NK-92 (cell line): ENCODE data around the gene TINAGL1.

Source experiments
- DNase-seq: peaks from one replicate; lab custom pipeline; 2025; ENCODE audit not compliant: unreplicated experiment; lab: John Stamatoyannopoulos, UW

Gene TINAGL1, protein sequence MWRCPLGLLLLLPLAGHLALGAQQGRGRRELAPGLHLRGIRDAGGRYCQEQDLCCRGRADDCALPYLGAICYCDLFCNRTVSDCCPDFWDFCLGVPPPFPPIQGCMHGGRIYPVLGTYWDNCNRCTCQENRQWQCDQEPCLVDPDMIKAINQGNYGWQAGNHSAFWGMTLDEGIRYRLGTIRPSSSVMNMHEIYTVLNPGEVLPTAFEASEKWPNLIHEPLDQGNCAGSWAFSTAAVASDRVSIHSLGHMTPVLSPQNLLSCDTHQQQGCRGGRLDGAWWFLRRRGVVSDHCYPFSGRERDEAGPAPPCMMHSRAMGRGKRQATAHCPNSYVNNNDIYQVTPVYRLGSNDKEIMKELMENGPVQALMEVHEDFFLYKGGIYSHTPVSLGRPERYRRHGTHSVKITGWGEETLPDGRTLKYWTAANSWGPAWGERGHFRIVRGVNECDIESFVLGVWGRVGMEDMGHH

DNA sequence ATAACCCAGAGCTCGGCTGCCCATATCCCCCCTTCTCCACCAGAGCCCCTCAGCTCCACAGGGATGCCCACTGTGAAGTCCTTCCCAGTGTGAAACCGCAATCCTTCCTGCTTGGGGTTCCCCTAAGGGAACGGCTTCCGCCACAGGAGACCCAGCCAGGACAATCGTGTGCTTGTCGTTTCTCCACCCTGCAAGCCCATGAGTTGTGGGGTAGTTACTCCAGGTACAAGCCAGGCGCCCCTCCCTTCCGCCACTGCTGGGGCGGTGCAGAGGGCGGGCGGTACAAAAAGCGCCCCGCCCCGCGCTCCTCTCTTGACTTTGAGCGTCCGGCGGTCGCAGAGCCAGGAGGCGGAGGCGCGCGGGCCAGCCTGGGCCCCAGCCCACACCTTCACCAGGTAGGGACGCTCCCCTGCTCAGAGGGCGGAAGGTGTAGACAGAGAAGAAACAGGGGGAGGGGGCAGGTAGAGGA is at the start of gene TINAGL1:
TINAGL1 (plus strand) TSS at position 315 of the 469 bp plus-strand sequence. CDS start 634 bp downstream, outside the sequence.
- DNase-seq = no peak

DNA sequence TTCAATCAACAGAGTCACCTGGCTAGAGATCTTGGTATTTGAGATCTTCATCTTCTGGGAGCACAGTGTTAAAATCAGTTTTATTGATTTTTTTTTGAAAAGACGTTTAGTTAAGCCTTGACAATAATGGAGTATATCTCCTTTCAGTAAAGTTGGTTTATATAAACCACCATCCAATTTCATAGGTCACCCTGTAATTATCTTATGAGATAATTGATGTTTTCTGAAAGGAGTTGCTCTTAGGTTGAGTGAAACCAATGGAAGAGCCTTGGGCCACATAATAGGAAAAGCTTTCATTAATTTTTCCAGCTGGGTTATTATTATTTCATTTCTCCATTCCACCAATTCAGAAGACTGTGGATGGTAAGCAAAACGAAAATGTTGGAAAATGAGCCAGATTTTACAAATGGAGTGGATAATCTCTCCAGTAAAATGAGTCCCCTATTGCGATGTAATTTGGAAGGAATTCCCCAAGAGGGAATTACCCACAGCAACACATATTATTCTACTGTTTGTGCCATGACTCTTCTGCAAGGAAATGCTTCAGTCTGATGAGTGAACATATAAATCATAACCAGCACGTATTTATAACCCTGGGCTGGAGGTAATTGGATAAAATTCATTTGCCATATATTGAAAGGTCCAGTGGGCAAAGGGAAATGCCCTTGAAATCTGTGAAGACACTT is 46.2 kb upstream of the TINAGL1 start:
- no peak for DNase-seq

DNA sequence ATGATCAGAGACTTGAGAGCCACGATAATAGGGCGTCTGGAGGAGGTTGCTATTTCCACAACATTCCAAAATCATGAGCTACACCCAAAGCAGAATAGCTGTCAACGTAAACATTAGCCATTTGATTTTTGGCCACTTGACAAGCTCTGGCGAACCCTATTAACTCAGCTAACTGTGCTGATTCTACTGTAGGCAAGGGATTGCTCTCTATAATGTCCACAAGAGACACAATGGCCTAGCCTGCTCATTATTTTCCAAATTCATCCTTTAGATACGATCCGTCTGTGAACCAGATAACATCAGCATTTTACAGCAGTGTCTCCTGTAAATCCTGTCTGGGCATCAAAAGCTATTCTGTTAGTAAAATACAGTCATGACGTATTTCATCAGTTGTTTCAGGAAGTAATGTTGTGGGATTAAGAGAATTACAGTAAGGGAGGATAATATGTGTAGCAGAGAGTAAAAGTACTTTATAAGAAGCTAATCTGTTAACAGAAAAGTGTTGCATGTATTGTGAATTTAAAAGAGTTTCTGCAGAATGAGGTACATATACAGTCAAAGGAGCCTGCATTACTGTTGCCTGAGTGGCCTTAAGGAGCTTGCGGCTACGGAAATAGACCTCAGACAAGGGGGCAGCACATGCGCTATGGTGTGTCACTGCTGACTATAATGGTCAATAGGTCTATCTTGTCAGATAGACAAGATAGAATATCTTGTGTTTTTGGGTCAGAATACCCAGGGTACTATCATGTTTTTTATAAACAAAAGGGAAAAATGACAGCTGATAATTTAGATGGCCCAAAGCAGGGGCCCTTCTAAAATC is 44.9 kb upstream of the TINAGL1 start:
- DNase-seq = no peak

- DNase-seq = no peak
Observed at GRCh38 chr1:31532173-31532572, 44.1 kb upstream of the TINAGL1 start.

DNA sequence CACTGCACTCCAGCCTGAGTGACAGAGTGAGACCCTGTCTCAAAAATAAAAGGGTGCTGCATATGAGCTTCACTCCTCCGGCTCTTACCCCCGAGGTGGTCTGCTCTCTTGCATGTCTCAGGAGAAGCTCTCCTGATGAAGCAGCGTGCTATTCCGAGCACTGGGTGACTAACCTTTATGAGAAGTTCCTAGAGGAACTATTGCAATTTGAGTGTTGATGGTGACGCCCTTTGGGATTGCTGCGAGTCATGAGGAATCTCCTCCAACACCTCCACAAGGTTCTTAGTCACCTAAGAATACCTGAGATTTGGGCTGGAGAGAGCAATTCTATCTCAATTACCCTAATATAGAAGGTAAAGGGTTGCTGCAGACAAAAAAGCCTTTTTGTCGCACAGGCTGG is 40.8 kb upstream of the TINAGL1 start:
- no peak for DNase-seq

GRCh38 chr1:31539329-31539728 is 37.0 kb upstream of the TINAGL1 start:
- no peak for DNase-seq

GRCh38 chr1:31541194-31541593 is 35.1 kb upstream of the TINAGL1 start:
- DNase-seq = no peak

GRCh38 chr1:31545927-31546540 is 30.3 kb upstream of the TINAGL1 start:
- DNase-seq = no peak

DNA sequence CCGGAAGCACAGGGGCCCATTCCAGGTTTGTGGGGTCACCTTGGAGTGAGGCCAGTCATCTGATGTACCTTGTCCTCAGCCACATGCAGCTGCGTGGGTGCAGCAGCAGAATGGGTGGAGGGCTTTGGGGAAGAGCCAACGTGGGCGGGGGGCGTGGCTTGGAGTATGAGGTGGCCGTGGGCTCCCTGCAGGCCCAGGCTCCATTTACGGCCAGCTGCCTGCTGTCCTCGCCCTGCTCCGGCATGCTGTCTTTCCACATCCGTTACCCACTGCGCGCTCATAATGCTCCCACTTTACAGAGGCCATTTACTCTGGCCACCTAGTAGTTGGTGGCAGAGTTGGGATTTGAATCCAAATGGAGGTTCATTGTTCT is 27.8 kb upstream of the TINAGL1 start:
- DNase-seq = no peak

DNA sequence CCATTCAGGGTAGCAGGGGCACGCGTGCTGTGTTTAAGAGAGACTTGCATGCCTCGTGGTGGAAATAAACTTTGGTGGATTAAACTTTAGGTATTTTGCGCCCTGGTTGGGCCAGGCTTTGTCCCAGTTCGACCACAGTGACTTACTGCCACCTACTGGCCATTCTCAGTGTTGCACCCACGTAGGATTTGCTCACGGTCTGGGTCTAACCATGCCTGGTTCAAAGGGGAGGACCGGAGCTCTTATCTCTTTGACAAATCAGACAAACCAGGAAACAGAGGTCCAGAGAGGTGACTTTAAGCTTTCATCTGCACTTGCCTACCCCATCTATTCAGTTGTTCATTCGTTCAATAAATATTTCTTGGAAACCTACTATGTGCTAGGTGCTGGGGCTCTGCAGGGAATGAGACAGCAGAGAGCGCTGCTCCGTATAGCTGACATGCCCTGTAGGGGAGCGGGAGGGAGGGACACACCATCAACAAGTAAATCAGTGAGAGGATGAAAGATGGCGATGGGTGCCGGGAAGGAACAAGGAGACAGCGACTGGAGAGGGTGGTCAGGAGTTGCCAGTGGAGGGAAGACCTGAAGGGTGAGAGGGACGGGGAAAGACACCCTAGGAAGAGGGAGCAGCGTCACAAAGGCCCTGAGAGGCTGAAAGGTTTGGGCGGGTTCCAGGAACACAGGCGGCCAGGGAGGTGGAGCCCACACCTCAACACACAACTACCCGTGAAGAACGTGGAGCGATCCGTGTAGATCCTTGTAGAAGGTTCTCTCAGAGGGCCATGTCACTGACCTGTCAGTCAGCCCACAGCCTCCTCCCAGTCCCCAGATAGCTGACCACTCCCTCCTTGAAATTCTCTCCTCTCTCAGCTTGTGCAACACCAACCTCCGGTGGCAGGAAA is 27.2 kb upstream of the TINAGL1 start:
- DNase-seq = no peak

DNA sequence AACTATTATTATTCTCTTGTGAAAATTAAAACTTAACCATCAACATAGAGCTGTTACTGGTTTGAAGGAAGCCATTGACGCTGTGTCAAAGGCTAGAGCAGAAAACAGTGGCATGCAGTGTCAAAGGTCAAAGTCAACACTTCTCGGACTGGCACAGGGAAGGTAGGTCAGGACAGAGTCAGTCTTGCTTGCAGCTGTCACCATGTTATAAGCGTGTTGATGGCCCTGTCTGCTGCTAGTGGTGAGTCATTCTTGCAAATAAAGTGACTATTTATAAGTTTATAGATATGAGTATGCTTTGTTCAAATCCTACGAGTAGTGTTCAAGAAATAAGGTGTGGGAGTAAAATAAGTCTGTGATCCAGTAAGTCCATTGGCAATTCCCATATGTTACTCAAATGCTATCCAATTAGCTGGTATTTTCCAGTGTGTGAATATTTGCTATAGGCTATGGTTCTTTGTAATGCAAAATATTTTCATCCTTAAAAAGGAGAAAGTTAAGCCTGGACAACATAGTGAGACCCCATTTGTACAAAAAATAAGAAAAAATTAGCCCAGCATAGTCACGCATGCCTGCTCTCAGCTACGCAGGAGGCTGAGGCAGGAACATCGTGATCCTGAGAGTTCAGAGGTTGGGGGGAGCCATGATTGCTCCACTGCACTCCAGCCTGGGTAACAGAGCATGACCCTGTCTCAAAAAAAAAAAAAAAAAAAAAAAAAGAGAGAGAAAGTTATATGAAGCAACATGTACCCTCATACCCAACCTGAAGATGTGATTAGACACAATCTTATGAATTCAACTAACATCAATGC is 26.3 kb upstream of the TINAGL1 start:
- DNase-seq = no peak

GRCh38 chr1:31551208-31551607 is 25.1 kb upstream of the TINAGL1 start:
- no peak for DNase-seq

DNA sequence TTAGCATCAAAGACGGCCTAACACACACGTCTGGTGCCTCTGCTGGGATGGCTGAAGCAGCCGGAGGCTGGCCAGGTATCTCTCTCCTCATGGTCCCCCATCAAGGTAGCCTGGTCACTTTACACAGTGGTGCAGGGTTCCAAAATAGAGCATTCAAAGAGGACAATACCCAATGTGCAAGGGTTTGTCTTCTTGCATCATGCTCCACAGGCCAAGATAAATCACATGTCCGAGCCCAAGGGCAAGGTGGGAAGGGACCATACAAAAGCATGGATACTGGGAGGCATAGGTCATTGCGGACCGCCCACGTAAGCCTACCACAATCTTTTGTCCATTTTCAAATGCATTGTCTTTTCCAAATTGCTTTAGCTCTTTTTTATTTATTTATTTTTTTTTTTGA is 23.8 kb upstream of the TINAGL1 start:
- DNase-seq = no peak

- DNase-seq = no peak
Observed at GRCh38 chr1:31556481-31557006, 19.8 kb upstream of the TINAGL1 start.

DNA sequence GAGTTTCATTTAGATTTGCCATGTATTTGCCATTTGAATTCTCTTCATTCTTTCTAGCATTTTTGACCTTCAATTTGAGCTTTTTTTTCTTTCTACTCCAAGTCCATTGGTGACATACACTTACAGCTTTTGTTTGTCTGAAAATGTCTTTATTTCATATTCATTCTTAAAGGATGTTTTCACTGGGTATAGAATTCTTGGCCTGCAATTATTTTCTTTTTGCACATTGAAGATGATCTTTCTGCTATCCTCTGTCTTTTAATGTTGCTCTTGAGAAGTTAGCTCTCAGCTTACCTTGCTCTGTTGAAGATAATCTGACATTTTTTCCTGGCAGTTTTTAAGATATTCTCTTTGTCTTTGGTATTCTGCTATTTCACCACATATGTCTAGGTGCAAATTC is 16.6 kb upstream of the TINAGL1 start:
- DNase-seq = no peak

DNA sequence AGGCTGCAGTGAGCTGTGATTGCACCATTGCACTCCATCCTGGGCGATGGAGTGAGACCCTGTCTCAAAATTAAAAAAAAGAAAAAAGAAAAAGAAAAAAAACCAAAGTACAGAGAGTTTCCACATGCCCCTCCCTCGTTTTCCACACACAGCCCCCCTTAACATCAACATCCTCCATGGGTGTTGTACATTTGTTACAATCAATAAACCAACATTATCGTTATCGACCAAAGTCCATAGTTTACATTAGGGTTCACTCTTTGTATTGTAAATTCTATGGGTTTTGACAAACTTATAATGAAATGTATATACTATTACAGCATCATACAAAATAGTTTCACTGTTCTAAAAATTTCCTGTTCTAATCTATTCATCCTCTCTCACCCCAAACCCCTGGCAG is 15.9 kb upstream of the TINAGL1 start:
- no peak for DNase-seq

GRCh38 chr1:31562707-31563360 is 13.5 kb upstream of the TINAGL1 start:
- DNase-seq = no peak

DNA sequence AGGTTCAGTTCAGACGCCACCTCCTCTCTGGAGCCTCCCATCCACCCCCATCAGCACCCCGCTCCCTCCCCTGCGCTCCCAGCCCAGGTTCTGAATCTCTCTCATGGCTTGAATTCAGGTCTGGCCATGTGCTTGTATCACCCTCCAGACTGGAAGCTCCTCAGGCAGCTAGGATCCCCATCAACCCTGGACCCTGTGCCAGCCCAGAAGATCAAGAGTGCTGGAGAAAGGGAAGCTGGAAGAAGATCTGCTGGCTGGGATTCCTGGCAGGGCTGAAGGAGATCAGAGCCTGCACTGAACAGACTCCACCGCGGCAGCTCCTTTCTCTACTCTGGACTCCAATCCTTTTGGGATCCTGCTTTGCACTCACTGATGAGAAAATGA is 11.7 kb upstream of the TINAGL1 start:
- no peak for DNase-seq
